ENCODE measurements around the gene MTERF4. TPM values are rescaled to one million over a fixed set of nuclear protein-coding genes. Genes with fewer than 3 reads are reported as not detected.

MTERF4 gene
- total and polyA plus RNA-seq, 2 of the 8 experiments (the other 6 are each of a cell fraction or from before 2014, with no cell fraction given), result 25.9 to 28.5 TPM

DNA sequence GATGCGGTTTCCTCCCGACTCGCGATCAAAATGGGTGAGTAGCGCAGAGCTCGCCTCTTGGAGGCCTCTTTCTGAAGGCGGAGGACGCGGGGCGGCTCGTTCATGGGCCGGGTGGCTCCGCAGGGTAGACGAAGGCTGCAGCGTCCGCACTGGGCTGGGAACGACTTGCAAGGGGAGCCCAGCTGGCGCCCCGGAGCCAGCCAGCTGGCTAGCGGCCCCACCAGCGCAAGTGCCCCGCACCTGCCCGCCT lies 47.5 kb upstream of the MTERF4 start (continued):
- TF ChIP-seq, protein P1, sequence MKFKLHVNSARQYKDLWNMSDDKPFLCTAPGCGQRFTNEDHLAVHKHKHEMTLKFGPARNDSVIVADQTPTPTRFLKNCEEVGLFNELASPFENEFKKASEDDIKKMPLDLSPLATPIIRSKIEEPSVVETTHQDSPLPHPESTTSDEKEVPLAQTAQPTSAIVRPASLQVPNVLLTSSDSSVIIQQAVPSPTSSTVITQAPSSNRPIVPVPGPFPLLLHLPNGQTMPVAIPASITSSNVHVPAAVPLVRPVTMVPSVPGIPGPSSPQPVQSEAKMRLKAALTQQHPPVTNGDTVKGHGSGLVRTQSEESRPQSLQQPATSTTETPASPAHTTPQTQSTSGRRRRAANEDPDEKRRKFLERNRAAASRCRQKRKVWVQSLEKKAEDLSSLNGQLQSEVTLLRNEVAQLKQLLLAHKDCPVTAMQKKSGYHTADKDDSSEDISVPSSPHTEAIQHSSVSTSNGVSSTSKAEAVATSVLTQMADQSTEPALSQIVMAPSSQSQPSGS (IDR thresholded peaks at IDR 0.05; ENCODE audit: low read length), result no peak
- TF ChIP-seq BCL11A (IDR thresholded peaks at IDR 0.05; ENCODE audit: low read depth in 2 of 2, low read length in 2 of 2) (no peak), EGR1 (IDR thresholded peaks at IDR 0.05; ENCODE audit: borderline replicate concordance, low read depth, low read length) (no peak), POLR2AphosphoS5 (IDR thresholded peaks at IDR 0.05; ENCODE audit: low read depth, low read length) (no peak)

Data from H1 (cell line).